ENCODE measurements around the gene ST6GALNAC3. TPM values are rescaled to one million over a fixed set of nuclear protein-coding genes. Genes with fewer than 3 reads are reported as not detected.

Gene ST6GALNAC3
- total and polyA plus RNA-seq, 11 donors = 2.5 to 7.7 (median 4.4) TPM

GRCh38 chr1:76500116-76500515, 425.6 kb downstream of the ST6GALNAC3 start:
- TF ChIP-seq CTCF (IDR thresholded peaks at IDR 0.05) (no peak), POLR2A (IDR thresholded peaks at IDR 0.05) (no peak)
- Histone ChIP-seq H3K9me3 (no peaks in the 10 kb centered on the region), H3K27ac (no peak overlapping the region), H3K4me3 (no peak overlapping the region), H3K27me3 (no peaks in the 10 kb centered on the region), H3K4me1 (peaks cover 0 to 6% (median 0%) of the 10 kb centered on the region in 12 donors), H3K36me3 (no peaks in the 10 kb centered on the region)
- ATAC-seq (no peak), DNase-seq (no peak)
- intact Hi-C loops (cut with DNase I) = no loop called here

- Histone ChIP-seq H3K27ac (no peak overlapping the region), H3K9me3 (no peaks in the 10 kb centered on the region), H3K4me1 (peaks cover 0 to 6% (median 0%) of the 10 kb centered on the region in 12 donors), H3K27me3 (no peaks in the 10 kb centered on the region), H3K4me3 (no peak overlapping the region), H3K36me3 (no peaks in the 10 kb centered on the region)
- 43 to 53% (median 48%) methylated on average over 2 of the region's 2 CpGs for WGBS, 4 donors
- intact Hi-C loops (cut with DNase I) = no loop called here
- TF ChIP-seq CTCF (IDR thresholded peaks at IDR 0.05) (no peak), POLR2A (IDR thresholded peaks at IDR 0.05) (no peak)
- DNase-seq (no peak), ATAC-seq (no peak)
Measured at GRCh38 chr1:76501136-76501535, 426.6 kb downstream of the ST6GALNAC3 start.

- WGBS, 4 donors = 64 to 69% (median 65%) methylated on average over 7 of the region's 7 CpGs
- H3K36me3 ChIP-seq = no peaks in the 10 kb centered on the region
- ATAC-seq = no peak
- no peak overlapping the region for H3K27ac ChIP-seq
- TF ChIP-seq CTCF (IDR thresholded peaks at IDR 0.05) (no peak), POLR2A (IDR thresholded peaks at IDR 0.05) (no peak)
- no peaks in the 10 kb centered on the region for H3K27me3 ChIP-seq
- H3K4me3 ChIP-seq = no peak overlapping the region
- no peak for DNase-seq
- intact Hi-C loops (cut with DNase I) = no loop called here
- peaks cover 0 to 6% (median 0%) of the 10 kb centered on the region in 12 donors for H3K4me1 ChIP-seq
- no peaks in the 10 kb centered on the region for H3K9me3 ChIP-seq
Measured at GRCh38 chr1:76501586-76502219, 427.2 kb downstream of the ST6GALNAC3 start.

- H3K27me3 ChIP-seq = no peaks in the 10 kb centered on the region
- no peaks in the 10 kb centered on the region for H3K9me3 ChIP-seq
- 81 to 88% (median 83%) methylated on average over 3 of the region's 3 CpGs for WGBS, 4 donors
- ATAC-seq (no peak), DNase-seq (no peak)
- no peaks in the 10 kb centered on the region for H3K36me3 ChIP-seq
- H3K4me3 ChIP-seq = no peak overlapping the region
- TF ChIP-seq CTCF (IDR thresholded peaks at IDR 0.05) (no peak), POLR2A (IDR thresholded peaks at IDR 0.05) (no peak)
- intact Hi-C loops (cut with DNase I) = no loop called here
- no peak overlapping the region for H3K27ac ChIP-seq
- peaks cover 0 to 6% (median 0%) of the 10 kb centered on the region in 12 donors for H3K4me1 ChIP-seq
Measured at GRCh38 chr1:76503100-76503499, 428.6 kb downstream of the ST6GALNAC3 start.

All from heart left ventricle (tissue), 16 donors.